GM12865 (cell line): ENCODE measurements around the gene FBXO28.

Experiments
- DNase-seq: peaks from one replicate; pipeline ENCODE4 v3.0.0; 2010; ENCODE audit warnings: low read depth
- H3K4me3 ChIP-seq: 2 replicates; pipeline ENCODE4 v1.5.1; 2011; ENCODE audit warnings: mild to moderate bottlenecking, low read depth, low read length, control low read depth
- CTCF ChIP-seq: IDR thresholded peaks from 2 replicates; pipeline ENCODE4 v1.5.1; 2011; ENCODE audit warnings: low read length, control low read depth, low read depth, inconsistent platforms; ENCODE audit not compliant: insufficient read depth; ENCODE audit errors: missing control alignments

The FBXO28 gene

GRCh38 chr1:224095867-224096266 is 18.0 kb upstream of the FBXO28 start:
- H3K4me3 ChIP-seq: no peak overlapping the region
- DNase-seq: no peak
- no peak for TF ChIP-seq CTCF

DNA sequence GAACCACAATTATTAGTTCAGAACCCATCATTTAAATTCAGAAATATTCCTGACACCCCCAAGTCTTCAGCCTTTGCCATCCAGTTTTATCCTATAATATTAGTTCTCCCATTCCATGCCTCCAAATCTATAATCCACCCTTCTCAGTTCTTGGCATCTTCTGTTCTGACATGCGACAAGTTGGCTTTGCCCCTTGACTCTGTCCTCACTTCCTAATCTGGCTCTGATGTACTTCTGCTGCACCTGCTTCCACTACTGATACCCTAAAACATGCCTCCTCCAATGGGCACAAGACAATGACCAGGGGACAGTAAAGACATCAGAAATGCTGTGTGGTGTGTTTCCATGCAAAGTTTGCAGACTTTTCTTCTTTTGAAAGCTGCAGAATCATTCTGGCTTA is 17.1 kb upstream of the FBXO28 start:
- DNase-seq: no peak
- H3K4me3 ChIP-seq: no peak overlapping the region
- no peak for TF ChIP-seq CTCF

DNA sequence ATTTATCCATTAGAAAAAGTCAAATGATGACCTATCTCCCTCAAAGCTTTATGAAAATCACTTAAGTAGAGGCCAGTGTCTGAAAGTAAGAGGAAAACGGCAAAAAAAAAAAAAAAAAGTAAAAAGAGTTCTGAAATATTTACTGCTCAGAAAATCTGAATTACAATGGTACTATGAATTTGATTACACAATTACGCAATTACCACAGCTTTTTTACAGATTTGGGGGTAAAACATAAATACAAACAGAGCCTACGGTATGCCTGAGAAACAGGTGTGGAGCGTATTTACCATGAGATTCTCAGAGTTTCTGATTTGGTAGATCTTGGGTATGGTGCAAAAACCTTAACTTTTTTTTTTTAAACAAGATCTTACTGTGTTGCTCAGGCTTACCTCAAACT is 15.9 kb upstream of the FBXO28 start:
- DNase-seq: no peak
- no peak overlapping the region for H3K4me3 ChIP-seq
- TF ChIP-seq CTCF: no peak

- TF ChIP-seq CTCF: peak; percentile 39
- peak; percentile 69 for DNase-seq
Measured at GRCh38 chr1:224106568-224107281, 7.2 kb upstream of the FBXO28 start.

DNA sequence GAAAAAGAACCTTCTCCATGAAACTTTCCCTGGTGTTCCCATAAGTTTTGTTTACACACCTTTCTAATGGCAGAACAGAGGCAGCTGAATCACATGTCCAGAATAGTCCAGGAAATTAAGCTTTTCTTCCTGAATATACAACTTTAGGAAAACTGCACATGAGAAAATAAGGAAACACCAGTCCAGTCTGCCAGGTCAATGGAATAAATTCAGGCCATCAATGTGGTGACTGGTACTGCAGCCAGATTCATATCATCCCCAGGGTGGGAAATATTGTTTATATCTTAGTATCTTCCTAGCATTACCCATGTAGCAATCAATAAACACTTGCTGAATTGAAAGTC is 6.7 kb upstream of the FBXO28 start:
- no peak for TF ChIP-seq CTCF
- no peak for DNase-seq
- H3K4me3 ChIP-seq: no peak overlapping the region

More at GRCh38 chr1:224106568-224107281, 7.2 kb upstream of the FBXO28 start:
- no peak overlapping the region for H3K4me3 ChIP-seq

GRCh38 chr1:224108991-224109390 is 4.9 kb upstream of the FBXO28 start:
- TF ChIP-seq CTCF: no peak
- no peak for DNase-seq
- H3K4me3 ChIP-seq: no peak overlapping the region

DNA sequence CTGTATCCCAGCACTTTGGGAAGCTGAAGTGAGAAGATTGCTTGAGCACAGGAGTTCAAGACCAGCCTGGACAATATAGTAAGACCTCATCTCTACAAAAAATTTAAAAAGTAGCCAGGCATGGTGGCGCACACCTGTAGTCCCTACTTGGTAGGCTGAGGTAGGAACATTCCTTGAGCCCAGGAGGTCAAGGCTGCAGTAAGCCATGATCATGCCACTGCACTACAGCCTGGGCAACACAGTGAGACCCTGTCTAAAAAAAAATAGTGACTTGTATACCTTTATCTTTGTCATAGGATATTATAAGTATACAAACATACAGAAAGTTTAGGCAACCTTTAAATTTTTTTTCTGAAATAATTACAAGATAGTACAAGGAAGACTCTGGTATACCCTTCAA is 3.9 kb upstream of the FBXO28 start:
- no peak for DNase-seq
- H3K4me3 ChIP-seq: no peak overlapping the region
- TF ChIP-seq CTCF: no peak
